HepG2 (cell line): ENCODE measurements around the gene DHX29. TPM values are rescaled to one million over a fixed set of nuclear protein-coding genes. Genes with fewer than 3 reads are reported as not detected.

Source experiments
- ATAC-seq: fragments of 200-7000 bp; cut with Tn5 transposase; 3 replicates; pipeline ENCODE4 v1.9.1; 2020; ENCODE audit warnings: mild to moderate bottlenecking, moderate library complexity
- BruUV-seq: library from RNA; stranded (reverse); fragments of 400-500 nt; replicated peaks from 2 replicates; lab custom pipeline; 2021; lab: Mats Ljungman, UMichigan
- CTCF ChIA-PET: fragments of 300-600 bp; formaldehyde crosslinking; extraction: SDS; loops from one replicate; lab custom pipeline; 2021; ENCODE audit warnings: low total read pairs, inconsistent platforms, low intra/inter-chr PET ratio; lab: Yijun Ruan, JAX
- POLR2A ChIA-PET: fragments of 350-600 bp; sonication (Branson Sonifier 250); formaldehyde crosslinking; loops from one replicate; lab custom pipeline; 2020; ENCODE audit warnings: antibody characterized with exemption, inconsistent platforms; lab: Yijun Ruan, JAX
- DNase-seq: peaks from one replicate; pipeline ENCODE4 v3.0.0-alpha.2; 2015; ENCODE audit warnings: low spot score
- FAIRE-seq: peaks from 3 replicates; lab custom pipeline; 2011; peaks lifted over from hg19 to GRCh38; lab: Jason Lieb, UNC
- H2AFZ ChIP-seq: one replicate; pipeline ENCODE4 v1.6.1; 2011; ENCODE audit warnings: low read length, inconsistent platforms
- H3K27ac ChIP-seq: fragments of 300-600 bp; 3 replicates; pipeline ENCODE4 v1.8.0; 2011; ENCODE audit warnings: mixed run types, mild to moderate bottlenecking, mixed read lengths, low read length, inconsistent platforms; ENCODE audit not compliant: insufficient read depth; ENCODE audit errors: extremely low read length
- H3K27me3 ChIP-seq, 2 experiments: fragments of 200-600 bp in 1 of 2; 2 replicates in 1 of 2; 3 replicates in 1 of 2; pipeline versions ENCODE4 v1.6.0 to v1.8.0; 2011; ENCODE audit warnings: low read length in 2 of 2, mild to moderate bottlenecking in 2 of 2, moderate library complexity in 2 of 2, inconsistent platforms in 1 of 2; ENCODE audit not compliant: insufficient read depth in 2 of 2, control insufficient read depth in 1 of 2
- H3K36me3 ChIP-seq, 2 experiments: fragments of 200-600 bp in 1 of 2; replicated peaks in 1 of 2; 2 replicates in 1 of 2; 3 replicates in 1 of 2; pipeline versions ENCODE4 v1.5.1 to v1.8.0; 2011; ENCODE audit warnings: low read length in 2 of 2, inconsistent platforms in 1 of 2; ENCODE audit not compliant: insufficient read depth in 2 of 2, control insufficient read depth in 1 of 2
- H3K4me1 ChIP-seq: 2 replicates; pipeline ENCODE4 v1.5.1; 2012; ENCODE audit warnings: low read length, inconsistent platforms; ENCODE audit not compliant: insufficient read depth
- H3K4me2 ChIP-seq: 2 replicates; pipeline ENCODE4 v1.6.0; 2011; ENCODE audit warnings: low read depth, low read length, inconsistent platforms
- H3K4me3 ChIP-seq, 3 experiments: fragments of 200-600 bp in 1 of 3; sonication (generic), shearing (Covaris generic) in 1 of 3; replicated peaks in 1 of 3; 2 replicates each; pipeline ENCODE4 v1.5.1; 2011 to 2016; ENCODE audit warnings: low read length in 3 of 3, inconsistent platforms in 2 of 3, low read depth in 2 of 3, mild to moderate bottlenecking in 2 of 3, control low read depth in 1 of 3, mixed read lengths in 1 of 3; ENCODE audit not compliant: insufficient read depth in 1 of 3
- H3K79me2 ChIP-seq: one replicate; pipeline ENCODE4 v1.6.1; 2011; ENCODE audit warnings: low read length, inconsistent platforms; ENCODE audit not compliant: insufficient read depth
- H3K9ac ChIP-seq: 2 replicates; pipeline ENCODE4 v1.6.0; 2011; ENCODE audit warnings: mild to moderate bottlenecking, low read depth, low read length, inconsistent platforms; ENCODE audit not compliant: insufficient read depth
- H3K9me3 ChIP-seq: 2 replicates; pipeline ENCODE4 v1.5.1; 2012; ENCODE audit warnings: mild to moderate bottlenecking, low read length
- H4K20me1 ChIP-seq: 2 replicates; pipeline ENCODE4 v1.6.0; 2011; ENCODE audit warnings: inconsistent platforms, mild to moderate bottlenecking, low read length, moderate library complexity; ENCODE audit not compliant: insufficient read depth
- HHEX ChIP-seq: IDR thresholded peaks from 2 replicates; pipeline ENCODE4 v1.6.1; 2016; ENCODE audit warnings: control low read depth
- HNRNPL ChIP-seq: fragments of 200-400 bp; formaldehyde crosslinking; IDR thresholded peaks from 2 replicates; pipeline ENCODE4 v1.6.1; 2017; ENCODE audit warnings: mild to moderate bottlenecking, low read depth, low read length
- MAFF ChIP-seq: IDR thresholded peaks from 2 replicates; pipeline ENCODE4 v1.6.1; 2011; ENCODE audit warnings: low read depth, low read length, improper control_type of control experiment
- MAFK ChIP-seq, 2 experiments: IDR thresholded peaks in 1 of 2; conservative IDR thresholded peaks in 1 of 2; 2 replicates each; pipeline ENCODE4 v1.6.1; 2011; ENCODE audit warnings: improper control_type of control experiment in 2 of 2, low read length in 2 of 2
- PRDM4 ChIP-seq: sonication (generic); formaldehyde crosslinking; IDR thresholded peaks from 2 replicates; pipeline ENCODE4 v1.9.0; 2021; ENCODE audit warnings: missing genetic modification reagents, borderline replicate concordance
- SIX1 ChIP-seq: sonication (generic); formaldehyde crosslinking; IDR thresholded peaks from 2 replicates; pipeline ENCODE4 v1.4.0; 2020; ENCODE audit warnings: missing genetic modification reagents, borderline replicate concordance
- SRSF4 ChIP-seq: fragments of 200-400 bp; formaldehyde crosslinking; IDR thresholded peaks from one replicate; pipeline ENCODE4 v1.6.1; 2018; ENCODE audit warnings: mild to moderate bottlenecking, low read depth, low read length, moderate library complexity; ENCODE audit not compliant: poor library complexity, severe bottlenecking
- ZBTB44 ChIP-seq: sonication (generic); formaldehyde crosslinking; IDR thresholded peaks from 2 replicates; pipeline ENCODE4 v1.4.0; 2020; ENCODE audit warnings: missing genetic modification reagents
- ZNF275 ChIP-seq: sonication (generic); formaldehyde crosslinking; IDR thresholded peaks from 2 replicates; pipeline ENCODE4 v1.8.0; 2022; ENCODE audit warnings: missing genetic modification reagents, mild to moderate bottlenecking, inconsistent platforms, borderline replicate concordance
- ZNF652 ChIP-seq: IDR thresholded peaks from 2 replicates; pipeline ENCODE4 v1.6.1; 2016; ENCODE audit warnings: low read depth, borderline replicate concordance
- ZNF670 ChIP-seq: sonication (generic); formaldehyde crosslinking; IDR thresholded peaks from 2 replicates; pipeline ENCODE4 v1.8.0; 2022; ENCODE audit warnings: mild to moderate bottlenecking, missing genetic modification reagents, borderline replicate concordance
- whole genome bisulfite sequencing: methylation state at CpG from one replicate; pipeline ENCODE4 v1.1.6; 2017; ENCODE audit warnings: low lambda C conversion rate; 5-methylcytosine and 5-hydroxymethylcytosine counted together
- in situ Hi-C: cut with HindIII; loops from 2 replicates; pipeline ENCODE4 v1.10.0; 2017; ENCODE audit warnings: low pct_unique_long_range_greater_than_20kb; ENCODE audit not compliant: extremely low pct_ligation_motif_present
- intact Hi-C: fragments of 100-400 bp; cut with micrococcal nuclease; formaldehyde crosslinking; loops from one replicate; pipeline ENCODE4 v1.10.0; 2022; ENCODE audit not compliant: unreplicated experiment
- polyA plus RNA-seq, 8 experiments: library from polyadenylated mRNA; depleted of rRNA in 3 of 8; stranded (reverse) in 7 of 8; unstranded in 1 of 8; fragments of >200 nt; fragmentation: Illumina TruSeq in 4 of 8; extraction: Trizol in 4 of 8; gene quantifications; 2 replicates each; pipeline versions ENCODE4 v1.2.1 to v1.2.3, GENCODE V29; 2011 to 2016; ENCODE audit warnings: low read depth in 4 of 8, missing spikeins in 1 of 8, mixed read lengths in 1 of 8; ENCODE audit not compliant: insufficient read depth in 1 of 8
- total RNA-seq, 5 experiments: library from RNA; depleted of rRNA; stranded (reverse); fragments of >200 nt; fragmentation: Illumina TruSeq; extraction: Trizol; gene quantifications; 2 replicates each; pipeline ENCODE4 v1.2.3, GENCODE V29; 2016; ENCODE audit warnings: low read depth in 1 of 5

Gene DHX29
- total and polyA plus RNA-seq, 2 of the 13 experiments (the other 11 are each of a cell fraction or from before 2014, with no cell fraction given), result 1.9 to 22.0 TPM

- no peak for TF ChIP-seq PRDM4
- TF ChIP-seq ZBTB44, result no peak
- TF ChIP-seq HHEX (CRISPR knock-in tag), result no peak
- no peak for TF ChIP-seq SRSF4
- no peak for TF ChIP-seq ZNF670 (CRISPR knock-in tag)
- no peak for TF ChIP-seq SIX1 (CRISPR knock-in tag)
- no peak for TF ChIP-seq ZNF275 (CRISPR knock-in tag)
- TF ChIP-seq, all 625 proteins: peak for 0
These were observed 30.7 kb downstream of the DHX29 start (continued) for GRCh38 chr5:55276771-55277170.

DNA sequence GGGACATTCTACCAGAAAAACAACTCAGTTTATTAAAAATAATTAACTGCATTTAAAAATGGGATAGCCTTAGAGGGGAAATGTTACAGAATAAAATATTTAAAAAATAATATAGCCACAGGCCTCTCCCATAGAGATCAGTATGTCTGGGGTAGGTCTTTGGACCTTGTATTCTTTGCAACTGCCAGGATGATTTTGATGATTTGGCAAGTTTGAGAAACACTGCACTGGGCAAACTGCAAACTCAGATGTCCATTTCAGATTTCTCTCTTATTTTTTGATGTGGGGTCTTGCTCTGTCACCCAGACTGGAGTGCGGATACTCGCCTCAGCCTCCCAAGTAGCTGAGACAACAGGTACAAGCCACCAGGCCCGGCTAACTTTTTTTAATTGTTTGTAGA, 49.2 kb downstream of the DHX29 start:
- FAIRE-seq, result no peak
- no TSS peak for BruUV-seq
- H3K9me3 ChIP-seq, result no peaks in the 10 kb centered on the region
- peak; percentile 75 to 78 for TF ChIP-seq MAFK (conservative IDR thresholded peaks at IDR 0.05 in 1 of 2, IDR thresholded peaks at IDR 0.05 in 1 of 2; ENCODE audit: low read length in 2 of 2)
- peak; percentile 66 for TF ChIP-seq MAFF
- no peak for TF ChIP-seq HNRNPL
- no peak for TF ChIP-seq ZNF652 (CRISPR knock-in tag)
- in situ Hi-C loops (no loop called here), intact Hi-C loops (no loop called here)
- no peak for DNase-seq
- no peaks in the 10 kb centered on the region for H3K79me2 ChIP-seq
- ChIA-PET POLR2A (no interaction called here), CTCF (no interaction called here)
- ATAC-seq, result no peak
- no peak overlapping the region for H3K9ac ChIP-seq
- no peak overlapping the region for H3K27ac ChIP-seq
- H3K4me2 ChIP-seq, result no peak overlapping the region
- no peaks in the 10 kb centered on the region for H4K20me1 ChIP-seq
- H3K4me3 ChIP-seq, result no peak overlapping the region
- peaks cover 2 to 24% of the 10 kb centered on the region in 2 experiments; a peak in 3 of 5 replicates for H3K36me3 ChIP-seq
- no peak overlapping the region for H2AFZ ChIP-seq
- no peaks in the 10 kb centered on the region for H3K27me3 ChIP-seq
- WGBS, result 96% methylated on average over 3 of the region's 3 CpGs
- H3K4me1 ChIP-seq, result peaks cover 3% of the 10 kb centered on the region; the same call in 1 of the 2 replicates
